HUDEP-2 (cell line): Measurements from ENCODE around the gene IL1RAPL1.

ENCODE experiments used
- DNase-seq, 76 experiments: peaks; one replicate each; lab custom pipeline; 2025; ENCODE audit not compliant: unreplicated experiment in 76 of 76; lab: John Stamatoyannopoulos, UW

IL1RAPL1 gene

DNA sequence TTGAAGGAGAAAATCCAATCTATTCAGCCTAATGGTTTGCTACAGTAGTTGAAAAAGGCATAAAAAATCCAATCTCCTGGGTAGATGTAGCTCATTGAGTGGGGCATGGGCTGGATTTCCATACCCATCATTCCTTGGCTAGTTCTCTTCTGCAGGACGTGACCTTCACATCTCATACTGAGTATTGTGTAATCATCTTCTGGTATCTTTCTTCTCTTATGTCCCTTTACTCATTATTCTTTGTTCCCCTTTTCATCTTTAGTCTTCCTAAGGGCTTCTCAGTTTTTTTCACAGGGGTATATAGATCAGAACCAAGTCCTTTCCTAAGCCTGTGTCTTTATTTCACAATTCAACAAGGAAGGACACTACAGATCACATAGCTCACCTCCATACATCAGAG lies 900.5 kb downstream of the IL1RAPL1 start:
- no peak for DNase-seq

- DNase-seq = no peak
Measured at GRCh38 chrX:29488919-29489318, 901.7 kb downstream of the IL1RAPL1 start.

- DNase-seq = no peak
Measured at GRCh38 chrX:29490606-29491005, 903.4 kb downstream of the IL1RAPL1 start.

DNA sequence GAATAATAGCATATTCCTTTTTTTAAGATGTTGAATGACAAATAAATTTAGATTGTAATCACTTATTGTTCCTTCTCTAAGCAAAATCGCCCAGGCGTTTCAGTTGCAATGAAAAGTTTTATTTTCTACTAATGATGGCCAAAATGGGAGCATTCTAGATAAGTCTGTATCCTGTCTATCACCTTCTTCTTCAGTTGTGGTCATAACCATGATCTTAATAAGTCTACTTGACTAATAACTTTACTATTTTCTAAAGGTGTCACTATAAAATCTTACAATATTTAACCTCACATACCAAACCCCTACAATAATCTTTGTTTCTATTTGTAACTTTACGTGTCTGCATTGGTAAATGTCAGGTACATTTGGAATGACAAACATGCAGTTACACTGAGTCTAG lies 904.4 kb downstream of the IL1RAPL1 start:
- no peak for DNase-seq

DNA sequence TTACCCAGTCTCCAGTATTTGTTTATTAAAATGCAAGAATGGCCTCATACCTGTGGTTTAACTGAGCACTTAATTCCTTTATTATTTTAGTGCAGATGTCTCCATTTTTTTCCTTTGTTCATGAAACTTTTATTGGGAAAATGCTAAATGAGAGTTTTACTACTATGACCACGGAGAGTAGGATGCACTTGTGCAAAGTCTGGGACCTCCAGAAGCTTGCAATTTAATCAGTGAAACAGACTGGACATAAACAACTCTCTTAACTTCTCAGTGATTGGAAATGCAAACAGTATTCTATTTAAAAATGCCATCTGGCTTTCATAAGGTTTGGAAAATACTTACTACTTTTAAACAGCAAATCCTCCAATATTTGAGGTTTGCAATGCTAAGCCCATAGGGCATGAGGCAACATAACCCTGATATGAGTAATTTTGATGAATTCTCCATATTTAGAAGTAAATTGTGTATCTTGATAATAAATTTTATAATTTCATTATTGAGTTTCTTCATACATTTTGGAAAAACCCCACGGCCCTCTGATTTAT lies 909.5 kb downstream of the IL1RAPL1 start:
- no peak for DNase-seq

DNA sequence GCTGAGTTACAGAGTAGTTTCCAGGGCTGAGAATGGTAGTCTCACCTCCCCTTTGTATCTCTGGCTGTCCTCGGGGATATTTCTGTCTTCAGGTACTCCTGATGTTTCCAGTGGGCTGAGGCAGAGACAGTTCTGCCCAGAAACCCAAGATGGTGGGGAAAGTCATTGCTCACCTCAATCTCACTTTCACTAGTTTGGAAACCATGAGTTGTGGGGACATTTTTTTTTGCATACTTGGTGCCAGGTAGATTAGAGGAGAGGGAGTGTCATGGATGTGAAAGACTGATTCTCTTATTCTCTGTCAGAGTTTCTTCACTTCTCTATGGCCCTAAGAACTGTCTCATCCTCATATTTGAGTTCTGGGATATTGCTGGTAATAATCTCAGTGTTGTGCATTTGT lies 919.5 kb downstream of the IL1RAPL1 start:
- DNase-seq = no peak

DNA sequence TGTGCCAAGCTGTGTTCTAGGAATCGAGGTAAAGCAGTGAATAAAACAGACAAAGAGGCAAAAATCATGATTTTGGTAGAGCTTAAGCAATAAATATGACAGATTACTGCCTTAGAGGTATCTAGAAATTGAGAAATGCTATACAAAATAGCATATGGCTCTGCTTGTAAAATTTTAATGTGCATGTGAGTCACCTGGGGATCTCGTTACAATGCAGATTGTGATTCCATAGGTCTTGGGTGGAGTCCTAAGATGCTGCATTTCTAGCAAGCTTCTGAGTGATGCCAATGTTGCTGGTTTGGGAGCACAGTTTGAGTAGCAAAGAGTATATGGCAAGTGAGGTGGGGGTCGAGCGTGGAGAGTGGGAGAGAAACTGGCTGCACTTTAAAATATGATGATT lies 930.9 kb downstream of the IL1RAPL1 start:
- DNase-seq = no peak

DNA sequence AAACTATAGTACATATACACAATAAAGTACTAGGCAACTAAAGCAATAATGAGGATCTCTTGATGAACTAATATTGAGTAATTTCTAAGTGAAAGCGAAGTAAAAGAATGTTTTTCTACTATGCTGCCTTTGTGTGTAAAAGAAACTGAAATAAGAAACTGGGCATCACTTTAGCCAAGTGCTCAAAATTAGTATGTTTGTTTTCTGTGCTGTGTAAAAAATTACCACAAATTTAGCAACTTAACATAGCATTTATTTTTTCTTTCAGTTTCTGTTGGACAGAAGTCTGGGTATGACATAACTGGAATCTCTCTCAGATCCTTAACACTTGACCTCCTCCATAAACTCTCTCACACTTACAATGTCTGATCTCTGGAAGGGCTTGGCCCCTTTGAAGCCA lies 941.0 kb downstream of the IL1RAPL1 start:
- no peak for DNase-seq

DNA sequence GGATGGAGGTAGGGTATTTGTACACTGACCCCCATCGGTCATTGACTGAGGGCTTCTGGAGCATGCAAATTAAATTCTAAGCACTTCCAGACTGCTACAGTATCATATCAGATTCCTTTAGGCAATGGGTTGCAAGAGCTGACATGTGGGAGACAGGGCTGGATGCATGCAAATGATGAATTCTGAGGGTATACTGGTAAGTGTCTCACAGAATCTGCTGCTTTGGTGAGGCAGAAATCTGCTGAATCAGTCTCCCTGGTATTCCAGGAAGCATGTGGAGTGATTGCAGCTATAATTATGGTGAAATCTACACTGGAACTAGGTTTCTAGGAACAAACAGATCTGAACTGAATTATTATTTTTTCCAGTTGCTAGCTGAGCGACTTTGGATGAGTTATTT lies 943.3 kb downstream of the IL1RAPL1 start:
- no peak for DNase-seq

- DNase-seq = no peak
Measured at GRCh38 chrX:29531336-29531735, 944.1 kb downstream of the IL1RAPL1 start.

DNA sequence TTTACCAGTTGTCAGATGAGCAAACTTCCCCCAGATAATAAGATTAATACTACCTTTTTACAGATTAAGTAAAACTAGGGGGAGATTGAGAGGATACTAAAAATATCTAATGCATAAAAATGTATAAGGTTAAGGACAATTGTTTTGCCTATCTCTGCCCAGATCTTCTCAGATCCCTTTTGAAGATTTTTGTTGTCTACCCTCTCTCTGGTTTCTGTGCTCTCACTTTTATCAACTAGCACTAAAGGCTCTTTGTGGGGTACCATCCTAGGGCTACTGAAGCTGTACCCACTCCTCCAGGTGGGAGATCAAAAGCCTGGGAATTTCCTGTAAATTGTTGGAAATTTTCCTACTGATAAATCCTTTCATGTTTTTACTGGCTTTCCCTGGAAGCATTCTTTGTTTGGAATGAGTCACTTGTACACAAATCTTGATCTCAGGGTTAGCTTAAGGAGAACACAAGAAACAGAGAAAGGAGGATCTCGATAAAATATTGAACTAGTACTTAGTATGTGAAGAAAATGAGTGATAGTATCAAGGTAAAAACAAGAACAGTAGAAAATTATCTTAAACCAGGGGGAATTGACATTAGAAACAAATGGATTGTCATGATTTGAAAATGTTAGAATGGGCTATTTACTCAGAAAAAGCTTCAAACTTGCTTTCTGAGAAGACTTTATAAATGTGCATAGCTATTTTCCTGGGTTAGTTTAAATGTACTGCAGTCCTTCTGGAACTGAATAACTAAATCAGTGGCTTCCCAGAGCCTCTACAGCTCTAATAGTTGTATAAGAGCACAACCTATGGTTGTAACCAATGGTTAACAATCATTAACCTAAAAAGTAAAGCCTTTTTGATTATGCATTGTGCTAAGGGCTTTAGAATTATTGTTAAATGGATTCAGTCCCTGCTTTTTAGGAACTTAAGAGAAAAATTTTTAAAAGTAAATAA lies 948.2 kb downstream of the IL1RAPL1 start:
- no peak for DNase-seq

DNA sequence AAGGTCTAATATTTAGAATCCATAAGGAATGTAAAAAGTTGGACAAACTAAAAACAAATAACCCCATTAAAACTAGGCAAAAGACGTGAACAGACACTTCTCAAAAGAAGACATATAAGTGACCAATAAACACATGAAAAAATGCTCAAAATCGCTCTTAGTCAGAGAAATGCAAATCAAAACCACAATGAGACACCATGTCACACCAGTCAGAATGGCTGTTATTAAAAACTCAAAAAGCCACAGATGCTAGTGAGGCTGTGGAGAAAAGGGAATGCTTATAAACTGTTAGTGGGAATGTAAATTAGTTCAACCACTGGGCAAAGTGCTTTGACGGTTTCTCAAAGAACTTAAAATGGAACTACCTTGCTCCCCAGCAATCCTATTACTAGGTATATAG lies 953.8 kb downstream of the IL1RAPL1 start:
- DNase-seq = no peak

DNA sequence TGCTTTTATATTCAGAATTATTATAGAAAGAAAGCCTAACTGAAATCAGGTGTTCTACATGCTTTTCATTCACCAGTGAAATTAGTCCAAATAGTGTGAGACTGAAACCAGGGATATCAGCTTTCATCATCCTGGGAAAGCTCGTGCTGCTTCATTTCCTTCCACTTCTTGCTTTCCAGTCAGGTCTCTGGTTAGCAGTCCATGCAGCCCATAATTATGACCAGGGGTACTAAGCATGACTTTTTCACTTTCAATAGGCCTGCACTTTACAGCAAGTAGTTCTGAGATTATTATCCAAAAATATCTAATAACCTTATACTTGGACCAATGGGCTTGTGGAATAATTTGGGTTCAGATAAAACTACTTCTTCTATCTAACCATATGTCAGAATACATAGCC lies 954.9 kb downstream of the IL1RAPL1 start:
- DNase-seq = no peak

GRCh38 chrX:29545878-29546277 lies 958.6 kb downstream of the IL1RAPL1 start:
- DNase-seq = no peak

- DNase-seq = no peak
Measured at GRCh38 chrX:29547877-29548276, 960.6 kb downstream of the IL1RAPL1 start.

GRCh38 chrX:29553542-29553941 lies 966.3 kb downstream of the IL1RAPL1 start:
- DNase-seq = no peak

DNA sequence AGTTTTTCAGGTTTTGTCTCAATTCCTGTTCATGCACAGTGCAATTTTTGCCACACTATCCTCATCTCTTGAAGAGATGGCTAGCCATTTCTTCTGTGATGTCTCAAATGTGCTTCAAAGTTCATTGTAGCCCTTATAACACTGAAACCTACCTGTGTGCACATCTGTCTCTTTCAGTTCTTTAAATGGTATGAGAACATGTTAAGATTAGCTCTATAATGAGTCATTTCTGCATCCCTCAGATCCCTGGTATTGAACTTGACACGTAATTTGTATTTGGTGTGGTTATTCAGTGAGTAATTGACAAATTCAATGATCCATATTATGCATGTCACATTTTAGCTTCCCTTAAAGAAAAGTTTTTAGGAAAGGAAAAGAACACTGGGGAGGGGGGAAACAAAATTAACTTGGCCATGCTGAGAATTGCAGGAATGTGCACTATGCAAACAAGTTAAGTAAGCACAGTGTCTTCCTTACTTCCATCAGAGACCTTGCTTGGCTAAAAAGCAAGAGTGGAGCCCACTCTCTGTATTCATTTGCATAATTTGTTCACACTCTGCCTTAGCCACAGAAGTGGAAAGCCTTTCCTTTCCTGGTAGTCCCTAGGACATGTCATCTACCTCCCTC lies 968.3 kb downstream of the IL1RAPL1 start:
- DNase-seq = no peak

DNA sequence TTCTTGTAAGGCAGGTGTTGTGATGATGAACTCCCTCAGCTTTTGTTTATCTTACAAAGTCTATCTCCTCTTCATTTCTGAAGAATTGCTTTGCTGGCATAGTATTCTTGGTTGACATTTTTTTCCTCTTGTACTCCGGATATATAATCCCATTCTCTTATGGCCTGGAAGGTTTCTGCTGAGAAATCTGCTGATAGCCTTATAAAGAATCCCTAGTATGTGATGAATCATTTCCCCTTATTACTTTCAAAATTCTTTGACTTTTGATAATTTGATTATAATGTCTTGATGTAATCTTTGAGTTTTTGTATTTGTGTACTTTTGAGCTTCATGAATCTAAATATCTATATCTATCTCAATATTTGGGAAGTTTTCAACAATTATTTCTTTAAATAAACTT lies 972.8 kb downstream of the IL1RAPL1 start:
- DNase-seq = no peak

- no peak for DNase-seq
Measured at GRCh38 chrX:29561417-29561816, 974.2 kb downstream of the IL1RAPL1 start.

GRCh38 chrX:29580560-29580959 lies 993.3 kb downstream of the IL1RAPL1 start:
- no peak for DNase-seq

DNA sequence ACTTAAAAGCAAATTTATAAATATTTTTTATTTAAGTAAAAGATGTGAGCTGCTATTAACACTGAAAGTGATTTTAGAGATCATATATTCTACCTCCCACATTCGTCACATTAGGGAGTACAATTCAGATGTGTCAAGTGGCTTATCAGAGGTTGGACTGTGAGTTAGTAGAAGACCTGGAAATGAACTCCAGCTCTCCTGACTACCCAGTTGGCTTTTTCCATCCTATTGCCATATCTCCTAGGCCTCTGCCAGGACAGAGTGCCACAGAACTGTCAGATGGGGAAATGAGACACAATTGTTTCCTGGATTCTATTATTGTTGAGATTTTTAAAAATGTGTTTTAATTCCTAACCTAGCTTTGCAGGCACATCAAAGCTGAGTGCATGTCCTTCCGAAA lies 994.0 kb downstream of the IL1RAPL1 start:
- no peak for DNase-seq

GRCh38 chrX:29587107-29587506 lies 999.9 kb downstream of the IL1RAPL1 start:
- DNase-seq = no peak
